Muscle layer of colon (tissue), 2 donors: ENCODE results near the gene LCN12.

Source experiments
- H3K27ac ChIP-seq: one replicate; pipeline ENCODE4 v1.7.0; 2013; ENCODE audit warnings: low read depth, mild to moderate bottlenecking, low read length, moderate library complexity
- H3K27me3 ChIP-seq, 2 donors: one replicate each; pipeline ENCODE4 v1.7.0; 2013; ENCODE audit warnings: low read length in 2 of 2, mild to moderate bottlenecking in 2 of 2; ENCODE audit not compliant: insufficient read depth in 2 of 2, control insufficient read depth in 1 of 2
- H3K36me3 ChIP-seq: one replicate; pipeline ENCODE4 v1.7.0; 2013; ENCODE audit warnings: mild to moderate bottlenecking, low read length; ENCODE audit not compliant: insufficient read depth
- H3K4me1 ChIP-seq: one replicate; pipeline ENCODE4 v1.7.0; 2013; ENCODE audit warnings: mild to moderate bottlenecking, low read length; ENCODE audit not compliant: insufficient read depth
- H3K4me3 ChIP-seq, 2 donors: one replicate each; pipeline ENCODE4 v1.7.0; 2013; ENCODE audit warnings: low read length in 2 of 2, low read depth in 1 of 2, mild to moderate bottlenecking in 1 of 2, moderate library complexity in 1 of 2
- H3K9ac ChIP-seq: one replicate; pipeline ENCODE4 v1.7.0; 2013; ENCODE audit warnings: low read length
- H3K9me3 ChIP-seq: one replicate; pipeline ENCODE4 v1.7.0; 2013; ENCODE audit warnings: mild to moderate bottlenecking, low read length
- donor health status: abdominal sarcoma.
- donor health status: Adenocarcinoma of cecum.

LCN12 gene

GRCh38 chr9:136992819-136993369 is 40.8 kb downstream of the LCN12 start:
- H3K4me3 ChIP-seq, result peak overlapping the region; percentile 81 to 84
- H3K27ac ChIP-seq, result peak overlapping the region; percentile 76
- H3K27me3 ChIP-seq, result peaks cover 13 to 46% of the 10 kb centered on the region in 2 donors
- no peak overlapping the region for H3K9ac ChIP-seq
- no peaks in the 10 kb centered on the region for H3K9me3 ChIP-seq
- peaks cover 17% of the 10 kb centered on the region for H3K4me1 ChIP-seq
- no peaks in the 10 kb centered on the region for H3K36me3 ChIP-seq

DNA sequence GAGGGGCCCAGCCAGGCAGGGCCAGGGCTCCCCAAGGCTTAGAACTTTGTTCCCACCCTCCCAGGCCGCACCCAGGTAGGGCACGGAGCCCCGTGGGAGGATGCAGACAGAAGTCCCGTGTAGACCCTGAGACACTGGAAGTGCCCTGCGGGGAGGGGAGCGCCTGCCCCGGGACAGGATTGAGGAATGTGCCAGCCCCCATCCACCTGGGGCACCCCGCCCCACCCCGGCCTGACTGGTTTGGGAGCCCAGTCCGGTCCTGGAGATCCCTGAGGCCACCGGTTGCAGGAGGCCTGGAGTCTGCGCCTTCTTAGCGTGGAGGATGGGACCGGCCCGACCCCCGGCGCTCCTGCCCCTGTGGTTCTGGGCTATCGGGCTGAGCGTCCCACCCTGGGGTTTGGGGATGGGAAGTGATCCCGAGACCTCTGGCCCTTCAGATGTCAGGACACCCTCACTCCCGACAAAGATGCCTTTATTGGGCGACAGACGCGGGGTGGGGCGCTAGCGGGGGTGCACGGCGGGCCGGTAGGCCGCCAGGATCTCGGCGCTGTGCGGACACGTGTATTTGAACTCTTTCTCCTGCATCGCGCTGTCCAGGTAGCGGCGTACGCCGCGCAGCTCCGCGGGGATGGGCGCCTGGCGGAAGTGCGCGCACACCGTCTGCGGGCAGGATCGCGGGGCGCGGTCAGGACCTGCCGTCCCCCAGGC is 42.3 kb downstream of the LCN12 start:
- Histone ChIP-seq H3K9ac (no peak overlapping the region), H3K4me3 (no peak overlapping the region)

GRCh38 chr9:136994888-136995230 is 42.8 kb downstream of the LCN12 start:
- Histone ChIP-seq H3K9ac (no peak overlapping the region), H3K27me3 (peaks cover 13 to 46% of the 10 kb centered on the region in 2 donors), H3K36me3 (no peaks in the 10 kb centered on the region), H3K4me3 (no peak overlapping the region), H3K9me3 (no peaks in the 10 kb centered on the region), H3K4me1 (peaks cover 17% of the 10 kb centered on the region), H3K27ac (no peak overlapping the region)

More for the DNA sequence above, 42.3 kb downstream of the LCN12 start:
- Histone ChIP-seq H3K27me3 (peaks cover 13 to 46% of the 10 kb centered on the region in 2 donors), H3K27ac (no peak overlapping the region), H3K36me3 (no peaks in the 10 kb centered on the region), H3K4me1 (peaks cover 17% of the 10 kb centered on the region), H3K9me3 (no peaks in the 10 kb centered on the region)

DNA sequence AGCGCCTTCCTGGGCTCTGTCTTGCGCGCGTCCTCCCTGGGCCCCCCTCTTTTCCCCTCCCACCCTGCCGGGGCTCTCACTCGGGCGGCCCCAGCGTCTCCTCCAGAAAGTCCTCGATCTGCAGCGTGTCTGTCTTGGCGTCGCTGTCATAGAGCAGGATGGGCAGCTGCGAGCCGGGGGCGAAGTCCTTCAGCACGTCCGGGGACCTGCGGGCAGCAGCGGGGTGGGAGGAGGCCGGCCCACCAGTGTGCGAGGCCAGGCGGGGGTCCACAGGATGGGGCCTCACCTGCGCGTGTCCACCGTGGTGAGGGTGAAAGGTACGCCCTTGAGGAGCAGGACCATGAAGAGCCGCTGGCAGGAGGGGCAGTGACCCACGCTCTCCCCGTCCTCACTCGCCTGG is 43.3 kb downstream of the LCN12 start:
- H3K4me3 ChIP-seq, result no peak overlapping the region
- H3K36me3 ChIP-seq, result no peaks in the 10 kb centered on the region
- H3K9ac ChIP-seq, result no peak overlapping the region
- H3K9me3 ChIP-seq, result no peaks in the 10 kb centered on the region
- H3K27ac ChIP-seq, result no peak overlapping the region
- peaks cover 17% of the 10 kb centered on the region for H3K4me1 ChIP-seq
- peaks cover 13 to 46% of the 10 kb centered on the region in 2 donors for H3K27me3 ChIP-seq

DNA sequence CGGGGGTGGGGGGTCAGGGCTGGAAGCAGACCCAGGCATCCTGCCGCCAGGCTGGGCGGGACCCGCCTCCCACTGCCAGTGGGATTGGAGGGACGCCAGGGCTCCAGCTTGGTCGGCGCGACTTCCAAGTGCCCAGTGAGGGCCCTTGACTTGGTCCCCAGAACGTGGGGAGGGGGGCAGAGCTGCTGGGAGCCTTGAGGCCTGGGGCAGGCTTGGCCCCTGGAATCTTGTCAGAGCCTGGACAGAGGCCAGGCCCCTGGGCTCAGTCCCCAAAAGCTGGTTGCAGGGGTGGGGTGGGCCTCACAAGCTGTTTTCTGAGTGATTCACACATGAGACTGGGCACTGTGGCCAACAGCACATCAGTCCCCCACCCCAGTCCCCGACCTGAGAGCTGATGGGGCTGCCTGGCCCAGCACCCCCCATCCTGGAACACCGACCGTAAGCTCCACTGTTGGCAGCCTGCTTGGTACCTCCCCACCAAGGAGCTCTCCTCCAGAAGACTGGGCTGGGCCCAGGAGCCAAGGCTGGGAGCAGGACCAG is 43.8 kb downstream of the LCN12 start:
- Histone ChIP-seq H3K4me3 (no peak overlapping the region), H3K9ac (no peak overlapping the region), H3K4me1 (peaks cover 17% of the 10 kb centered on the region), H3K27ac (no peak overlapping the region), H3K9me3 (no peaks in the 10 kb centered on the region), H3K27me3 (peaks cover 13 to 46% of the 10 kb centered on the region in 2 donors), H3K36me3 (no peaks in the 10 kb centered on the region)

- H3K4me3 ChIP-seq, result no peak within 1 kb of the TSS
- H3K9ac ChIP-seq, result no peak within 1 kb of the TSS
- H3K27me3 ChIP-seq, result peaks cover 13 to 46% of the 10 kb centered on the region in 2 donors
- no peaks in the 10 kb centered on the region for H3K9me3 ChIP-seq
- H3K4me1 ChIP-seq, result peaks cover 17% of the 10 kb centered on the region
- H3K27ac ChIP-seq, result no peak within 1 kb of the TSS
- no peaks in the 10 kb centered on the region for H3K36me3 ChIP-seq
Observed at GRCh38 chr9:136996361-136997292, 44.6 kb downstream of the LCN12 start, which contains the start of gene CLIC3. Gene CLIC3, minus strand, starts transcription at chr9:136996568. Its CDS starts 25 bp downstream, at chr9:136996543.

- no peaks in the 10 kb centered on the region for H3K9me3 ChIP-seq
- no peak overlapping the region for H3K4me3 ChIP-seq
- H3K9ac ChIP-seq, result no peak overlapping the region
- no peak overlapping the region for H3K27ac ChIP-seq
- H3K36me3 ChIP-seq, result no peaks in the 10 kb centered on the region
- H3K27me3 ChIP-seq, result peaks cover 13 to 46% of the 10 kb centered on the region in 2 donors
- peaks cover 17% of the 10 kb centered on the region for H3K4me1 ChIP-seq
Observed at GRCh38 chr9:136997371-136997770, 45.3 kb downstream of the LCN12 start.

- Histone ChIP-seq H3K4me3 (no peak overlapping the region), H3K27ac (no peak overlapping the region), H3K36me3 (no peaks in the 10 kb centered on the region), H3K4me1 (peaks cover 15% of the 10 kb centered on the region), H3K9me3 (no peaks in the 10 kb centered on the region), H3K27me3 (peaks cover 13 to 46% of the 10 kb centered on the region in 2 donors), H3K9ac (no peak overlapping the region)
Observed at GRCh38 chr9:136997830-136998234, 45.8 kb downstream of the LCN12 start.

GRCh38 chr9:137000177-137000930 is 48.3 kb downstream of the LCN12 start:
- H3K27me3 ChIP-seq, result peaks cover 13 to 22% of the 10 kb centered on the region in 2 donors
- peaks cover 6% of the 10 kb centered on the region for H3K4me1 ChIP-seq
- H3K9ac ChIP-seq, result no peak overlapping the region
- H3K9me3 ChIP-seq, result no peaks in the 10 kb centered on the region
- no peak overlapping the region for H3K27ac ChIP-seq
- no peaks in the 10 kb centered on the region for H3K36me3 ChIP-seq
- no peak overlapping the region for H3K4me3 ChIP-seq

DNA sequence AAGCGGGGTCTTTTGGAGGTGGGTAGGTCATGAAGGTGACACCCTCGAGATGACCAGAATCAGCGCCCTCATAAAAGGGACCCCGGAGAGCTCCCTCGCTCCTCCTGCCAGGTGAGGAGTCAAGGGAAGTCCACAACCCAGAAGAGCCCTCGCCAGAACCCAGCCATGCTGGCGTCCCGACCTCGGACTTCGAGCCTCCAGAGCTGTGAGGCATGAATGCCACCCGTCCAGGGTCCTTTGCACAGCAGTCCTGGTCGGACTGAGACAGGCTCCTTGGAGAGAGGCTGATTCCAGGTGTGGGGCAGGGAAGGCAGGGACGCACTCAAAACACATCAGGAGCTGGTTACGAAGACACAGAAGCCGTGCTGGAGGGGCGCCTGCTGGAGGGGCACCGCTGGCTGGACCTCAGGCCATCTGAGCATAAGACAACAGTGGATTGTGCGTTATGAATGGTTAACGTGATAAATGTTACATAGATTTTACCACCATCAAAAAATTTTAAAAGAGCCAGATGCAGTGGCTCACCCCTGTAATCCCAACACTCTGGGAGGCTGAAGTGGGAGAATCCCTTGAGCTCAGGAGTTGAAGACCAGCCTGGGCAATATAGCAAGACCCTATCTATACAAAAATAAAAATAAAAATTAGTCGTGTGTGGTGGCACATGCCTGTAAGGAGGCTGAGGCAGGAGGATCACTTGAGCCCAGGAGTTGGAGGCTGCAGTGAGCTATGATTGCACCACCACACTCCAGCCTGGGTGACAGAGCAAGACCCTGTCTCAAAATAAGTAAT is 50.0 kb downstream of the LCN12 start:
- Histone ChIP-seq H3K36me3 (no peaks in the 10 kb centered on the region), H3K9ac (no peak overlapping the region), H3K4me1 (no peaks in the 10 kb centered on the region), H3K9me3 (no peaks in the 10 kb centered on the region), H3K27me3 (peaks cover 3 to 5% of the 10 kb centered on the region in 2 donors), H3K27ac (no peak overlapping the region), H3K4me3 (no peak overlapping the region)
